ENCODE results near the gene MRPL27. TPM values are rescaled to one million over a fixed set of nuclear protein-coding genes. Genes with fewer than 3 reads are reported as not detected.
A peak's percentile ranks its signal among the peaks of the same experiment; 100 is the strongest.

MRPL27 gene
- total and polyA plus RNA-seq, 2 experiments from 2014 or later: 62.4 to 158 TPM

DNA sequence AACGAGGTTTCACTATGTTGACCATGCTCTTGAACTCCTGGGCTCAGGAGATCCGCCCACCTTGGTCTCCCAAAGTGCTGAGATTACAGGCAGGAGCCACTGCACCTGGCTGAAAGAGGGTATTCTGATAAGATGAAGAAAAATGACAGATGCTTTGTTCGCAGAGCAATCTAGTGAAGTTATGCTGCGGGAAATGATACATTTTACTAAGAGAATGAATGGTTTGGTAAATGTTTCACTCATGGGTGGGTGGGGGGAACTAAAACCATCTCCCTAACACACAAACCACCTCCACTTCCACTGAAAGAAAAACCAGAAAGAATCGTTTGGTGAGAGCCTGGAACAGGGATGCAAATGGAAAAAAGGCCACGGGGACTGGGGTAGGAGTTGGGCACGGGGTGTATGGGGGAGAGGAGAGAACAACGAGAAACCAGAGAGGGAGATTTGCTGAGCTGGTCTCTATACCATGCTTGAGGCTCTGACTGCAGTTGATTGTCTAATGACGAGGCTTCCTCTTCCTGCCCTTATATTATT lies 46.1 kb downstream of the MRPL27 start:
- no peak overlapping the region for H3K4me3 ChIP-seq
- no peak overlapping the region for H3K27ac ChIP-seq
- no peak for DNase-seq (ENCODE audit: low read depth in 1 of 2, low spot score in 1 of 2)
- H3K9me3 ChIP-seq (ENCODE audit: low read depth): no peaks in the 10 kb centered on the region
- H3K27me3 ChIP-seq: no peaks in the 10 kb centered on the region
- TF ChIP-seq CTCF (IDR thresholded peaks at IDR 0.05; ENCODE audit: low read depth, low read length): no peak
- H3K4me1 ChIP-seq (ENCODE audit: low read depth): peaks cover 3% of the 10 kb centered on the region
- H3K36me3 ChIP-seq: no peaks in the 10 kb centered on the region

DNA sequence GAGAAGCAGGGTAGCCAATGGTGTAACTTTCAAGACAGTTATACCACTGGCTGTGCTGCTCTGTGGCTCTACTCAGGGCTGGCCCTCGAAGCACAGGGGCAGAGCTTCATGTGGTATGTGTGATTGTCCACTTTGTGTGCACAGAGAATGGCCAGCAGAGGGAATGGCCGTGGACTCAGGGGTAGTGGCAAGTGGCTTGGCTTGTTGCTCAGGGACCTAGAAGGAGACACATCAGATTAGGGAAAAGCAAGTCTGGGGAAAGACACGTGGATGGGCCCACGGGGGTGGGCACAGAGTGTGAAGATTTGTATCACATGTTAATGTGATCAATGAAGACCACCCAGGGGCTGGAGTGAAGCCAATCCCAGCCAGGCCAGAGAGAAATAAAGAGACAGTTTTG lies 47.1 kb downstream of the MRPL27 start:
- no peak for TF ChIP-seq CTCF (IDR thresholded peaks at IDR 0.05; ENCODE audit: low read depth, low read length)
- no peak for DNase-seq (ENCODE audit: low read depth in 1 of 2, low spot score in 1 of 2)
- no peaks in the 10 kb centered on the region for H3K4me1 ChIP-seq (ENCODE audit: low read depth)

DNA sequence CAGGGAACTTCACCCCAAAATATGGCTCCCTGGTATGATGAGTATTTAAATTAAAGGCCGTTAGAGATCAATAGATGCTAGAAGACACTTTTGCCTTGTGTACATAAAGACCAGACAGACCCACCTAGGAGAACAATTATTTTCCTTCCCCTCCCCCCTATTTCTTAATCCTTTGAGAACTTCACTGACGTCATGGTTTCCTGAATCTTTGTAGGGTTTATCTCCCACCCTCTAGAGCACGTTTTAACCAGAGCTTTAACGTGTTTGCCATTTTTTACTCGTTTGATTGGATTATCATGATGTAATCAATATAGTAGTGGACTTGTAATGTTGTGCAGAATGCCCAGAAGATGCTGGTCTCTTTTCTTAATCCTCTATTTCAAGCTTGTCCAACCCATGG lies 49.9 kb downstream of the MRPL27 start:
- H3K4me1 ChIP-seq (ENCODE audit: low read depth): no peaks in the 10 kb centered on the region
- no peak for TF ChIP-seq CTCF (IDR thresholded peaks at IDR 0.05; ENCODE audit: low read depth, low read length)
- no peak overlapping the region for H3K4me3 ChIP-seq
- DNase-seq (ENCODE audit: low read depth in 1 of 2, low spot score in 1 of 2): no peak
- no peak overlapping the region for H3K27ac ChIP-seq
- no peaks in the 10 kb centered on the region for H3K9me3 ChIP-seq (ENCODE audit: low read depth)
- H3K36me3 ChIP-seq: no peaks in the 10 kb centered on the region
- H3K27me3 ChIP-seq: no peaks in the 10 kb centered on the region

More for the DNA sequence above, 47.1 kb downstream of the MRPL27 start:
- H3K27ac ChIP-seq: no peak overlapping the region
- H3K9me3 ChIP-seq (ENCODE audit: low read depth): no peaks in the 10 kb centered on the region
- no peaks in the 10 kb centered on the region for H3K27me3 ChIP-seq
- no peak overlapping the region for H3K4me3 ChIP-seq
- H3K36me3 ChIP-seq: no peaks in the 10 kb centered on the region

- DNase-seq (ENCODE audit: low read depth in 1 of 2, low spot score in 1 of 2): peak in 1 of 2 donors; percentile 28
- Histone ChIP-seq H3K27ac (no peak overlapping the region), H3K9me3 (ENCODE audit: low read depth) (no peaks in the 10 kb centered on the region), H3K27me3 (no peaks in the 10 kb centered on the region), H3K4me3 (no peak overlapping the region), H3K36me3 (no peaks in the 10 kb centered on the region), H3K4me1 (ENCODE audit: low read depth) (no peaks in the 10 kb centered on the region)
- TF ChIP-seq CTCF (IDR thresholded peaks at IDR 0.05; ENCODE audit: low read depth, low read length): no peak
Observed at GRCh38 chr17:50322271-50322670, 50.7 kb downstream of the MRPL27 start.

DNA sequence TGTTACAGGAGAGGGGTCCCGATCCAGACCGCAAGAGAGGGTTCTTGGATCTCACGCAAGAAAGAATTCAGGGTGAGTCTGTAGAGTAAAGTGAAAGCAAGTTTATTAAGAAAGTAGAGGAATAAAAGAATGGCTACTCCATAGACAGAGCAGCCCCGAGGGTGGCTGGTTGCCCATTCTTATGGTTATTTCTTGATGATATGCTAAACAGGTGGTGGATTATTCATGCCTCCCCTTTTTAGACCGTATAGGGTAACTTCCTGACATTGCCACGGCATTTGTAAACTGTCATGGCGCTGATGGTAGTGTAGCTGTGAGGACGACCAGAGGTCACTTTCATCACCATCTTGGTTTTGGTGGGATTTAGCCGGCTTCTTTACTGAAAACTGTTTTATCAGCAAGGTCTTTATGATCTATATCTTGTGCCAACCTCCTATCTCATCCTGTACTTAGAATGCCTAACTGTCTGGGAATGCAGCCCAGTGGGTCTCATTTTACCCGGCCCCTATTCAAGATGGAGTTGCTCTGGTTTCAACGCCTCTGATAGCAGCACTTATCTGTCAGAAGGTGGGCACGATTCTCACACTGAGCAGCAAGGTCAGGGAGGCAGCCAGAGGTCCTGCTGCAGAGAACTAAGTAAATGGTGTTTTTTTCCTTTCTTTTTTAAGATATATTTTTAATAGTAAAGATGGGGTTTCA lies 53.5 kb downstream of the MRPL27 start:
- Histone ChIP-seq H3K36me3 (no peaks in the 10 kb centered on the region), H3K4me3 (no peak overlapping the region), H3K27me3 (no peaks in the 10 kb centered on the region), H3K9me3 (ENCODE audit: low read depth) (no peaks in the 10 kb centered on the region), H3K4me1 (ENCODE audit: low read depth) (no peaks in the 10 kb centered on the region), H3K27ac (no peak overlapping the region)
- no peak for DNase-seq (ENCODE audit: low read depth in 1 of 2, low spot score in 1 of 2)
- TF ChIP-seq CTCF (IDR thresholded peaks at IDR 0.05; ENCODE audit: low read depth, low read length): no peak

All from cardiac muscle cell (in vitro differentiated cells and primary cell).